ENCODE results near the gene ZNF865.

ZNF865 gene

GRCh38 chr19:55579766-55580621 is 25.5 kb upstream of the ZNF865 start:
- no peaks in the 10 kb centered on the region for H3K36me3 ChIP-seq (replicated peaks; ENCODE audit: insufficient read depth, low read length)
- no peak for TF ChIP-seq EZH2 (optimal IDR thresholded peaks at IDR 0.05; ENCODE audit: low read depth, low read length)
- no peak for TF ChIP-seq EZH2phosphoT487 (IDR thresholded peaks at IDR 0.05; ENCODE audit: low read length)
- TF ChIP-seq CTCF (IDR thresholded peaks at IDR 0.05; ENCODE audit: low read length): no peak
- no peak overlapping the region for H3K4me3 ChIP-seq (ENCODE audit: low read length)
- H3K9me2 ChIP-seq (replicated peaks; ENCODE audit: insufficient read depth, low read length): no peaks in the 10 kb centered on the region
- H3K9me3 ChIP-seq (replicated peaks; ENCODE audit: insufficient read depth, low read length): no peaks in the 10 kb centered on the region
- H3F3A ChIP-seq (ENCODE audit: insufficient read depth, low read length): no peaks in the 10 kb centered on the region
- H3K27ac ChIP-seq (ENCODE audit: low read length): no peak overlapping the region
- no peak overlapping the region for H3K4me2 ChIP-seq (ENCODE audit: low read depth, low read length)
- no peaks in the 10 kb centered on the region for H4K20me1 ChIP-seq (ENCODE audit: insufficient read depth, low read length)
- no peak for DNase-seq
- H3K4me1 ChIP-seq (ENCODE audit: low read length): no peaks in the 10 kb centered on the region
- no peaks in the 10 kb centered on the region for H3K79me2 ChIP-seq (ENCODE audit: low read length)
- no peak overlapping the region for H2AFZ ChIP-seq (ENCODE audit: low read length)
- no peak overlapping the region for H3K9ac ChIP-seq (ENCODE audit: low read length)
- peaks cover 57% of the 10 kb centered on the region for H3K27me3 ChIP-seq (replicated peaks; ENCODE audit: insufficient read depth, low read length)

GRCh38 chr19:55580628-55581144 is 24.8 kb upstream of the ZNF865 start, which contains the start of gene ZNF579:
ZNF579 (minus strand) TSS chr19:55580848; CDS start chr19:55579639, 1,209 bp downstream.
- no peaks in the 10 kb centered on the region for H3K9me2 ChIP-seq (replicated peaks; ENCODE audit: insufficient read depth, low read length)
- H3K4me3 ChIP-seq (ENCODE audit: low read length): peak within 1 kb of the TSS; percentile 17; the same call in 1 of the 2 replicates
- H3F3A ChIP-seq (ENCODE audit: insufficient read depth, low read length): no peaks in the 10 kb centered on the region
- H3K4me2 ChIP-seq (ENCODE audit: low read depth, low read length): no peak within 1 kb of the TSS; the same call in 1 of the 2 replicates
- peaks cover 60% of the 10 kb centered on the region for H3K27me3 ChIP-seq (replicated peaks; ENCODE audit: insufficient read depth, low read length)
- no peak within 1 kb of the TSS for H3K27ac ChIP-seq (ENCODE audit: low read length)
- DNase-seq: no peak
- H3K36me3 ChIP-seq (replicated peaks; ENCODE audit: insufficient read depth, low read length): no peaks in the 10 kb centered on the region
- H2AFZ ChIP-seq (ENCODE audit: low read length): 0 out of 2 replicates have a peak within 1 kb of the TSS, but pooled peaks have one; percentile 48
- no peaks in the 10 kb centered on the region for H4K20me1 ChIP-seq (ENCODE audit: insufficient read depth, low read length)
- no peaks in the 10 kb centered on the region for H3K4me1 ChIP-seq (ENCODE audit: low read length)
- H3K79me2 ChIP-seq (ENCODE audit: low read length): no peaks in the 10 kb centered on the region
- no peak within 1 kb of the TSS for H3K9ac ChIP-seq (ENCODE audit: low read length)
- TF ChIP-seq EZH2 (optimal IDR thresholded peaks at IDR 0.05; ENCODE audit: low read depth, low read length) (no peak), CTCF (IDR thresholded peaks at IDR 0.05; ENCODE audit: low read length) (no peak), EZH2phosphoT487 (IDR thresholded peaks at IDR 0.05; ENCODE audit: low read length) (no peak)
- H3K9me3 ChIP-seq (replicated peaks; ENCODE audit: insufficient read depth, low read length): no peaks in the 10 kb centered on the region

GRCh38 chr19:55581145-55581822 is 24.2 kb upstream of the ZNF865 start:
- H3K36me3 ChIP-seq (replicated peaks; ENCODE audit: insufficient read depth, low read length): no peaks in the 10 kb centered on the region
- no peaks in the 10 kb centered on the region for H3F3A ChIP-seq (ENCODE audit: insufficient read depth, low read length)
- no peaks in the 10 kb centered on the region for H4K20me1 ChIP-seq (ENCODE audit: insufficient read depth, low read length)
- H3K9me3 ChIP-seq (replicated peaks; ENCODE audit: insufficient read depth, low read length): no peaks in the 10 kb centered on the region
- no peaks in the 10 kb centered on the region for H3K4me1 ChIP-seq (ENCODE audit: low read length)
- 0 out of 2 replicates have a peak overlapping the region, but pooled peaks have one; percentile 48 for H2AFZ ChIP-seq (ENCODE audit: low read length)
- H3K4me2 ChIP-seq (ENCODE audit: low read depth, low read length): no peak overlapping the region; the same call in 1 of the 2 replicates
- H3K79me2 ChIP-seq (ENCODE audit: low read length): no peaks in the 10 kb centered on the region
- H3K9me2 ChIP-seq (replicated peaks; ENCODE audit: insufficient read depth, low read length): no peaks in the 10 kb centered on the region
- DNase-seq: no peak
- no peak overlapping the region for H3K27ac ChIP-seq (ENCODE audit: low read length)
- peak overlapping the region; percentile 17; the same call in 1 of the 2 replicates for H3K4me3 ChIP-seq (ENCODE audit: low read length)
- peaks cover 61% of the 10 kb centered on the region for H3K27me3 ChIP-seq (replicated peaks; ENCODE audit: insufficient read depth, low read length)
- no peak overlapping the region for H3K9ac ChIP-seq (ENCODE audit: low read length)
- TF ChIP-seq EZH2phosphoT487 (IDR thresholded peaks at IDR 0.05; ENCODE audit: low read length) (no peak), EZH2 (optimal IDR thresholded peaks at IDR 0.05; ENCODE audit: low read depth, low read length) (no peak), CTCF (IDR thresholded peaks at IDR 0.05; ENCODE audit: low read length) (no peak)
